Fibroblast of pulmonary artery (primary cell): ENCODE results near the gene SPIRE2.

Source experiments
- DNase-seq: peaks from one replicate; pipeline ENCODE4 v3.0.0-alpha.2; 2010; ENCODE audit warnings: low read depth
- H3K4me3 ChIP-seq: replicated peaks from 2 replicates; pipeline ENCODE4 v1.5.1; 2011; ENCODE audit warnings: low read depth, mild to moderate bottlenecking, control low read depth, low read length, moderate library complexity
- TF ChIP-seq, protein P1 (sequence below): IDR thresholded peaks from 2 replicates; pipeline ENCODE4 v1.5.1; 2011; ENCODE audit warnings: mild to moderate bottlenecking, control low read depth, low read length, inconsistent platforms; ENCODE audit errors: missing control alignments

The SPIRE2 gene

DNA sequence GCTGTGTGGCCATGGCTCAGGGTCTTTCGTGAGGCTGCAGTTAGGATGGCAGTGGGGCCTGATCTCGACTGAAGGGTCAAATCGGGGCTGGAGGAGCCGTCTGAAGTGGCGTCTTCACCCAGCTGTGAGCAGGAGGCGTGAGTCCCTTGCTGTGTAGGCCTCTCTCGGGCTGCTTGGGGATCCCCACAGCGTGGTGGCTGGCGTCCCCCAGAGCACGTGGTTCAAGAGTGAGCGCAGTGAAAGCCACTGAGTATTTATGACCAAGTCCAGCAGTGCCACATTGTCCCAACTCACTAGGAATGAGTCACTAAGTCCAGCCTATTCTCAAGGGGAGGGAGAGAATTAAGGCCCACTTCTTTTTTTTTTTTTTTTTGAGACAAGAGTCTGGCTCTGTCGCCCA is 33.4 kb downstream of the SPIRE2 start:
- DNase-seq: no peak
- no peak overlapping the region for H3K4me3 ChIP-seq
- TF ChIP-seq, protein P1, sequence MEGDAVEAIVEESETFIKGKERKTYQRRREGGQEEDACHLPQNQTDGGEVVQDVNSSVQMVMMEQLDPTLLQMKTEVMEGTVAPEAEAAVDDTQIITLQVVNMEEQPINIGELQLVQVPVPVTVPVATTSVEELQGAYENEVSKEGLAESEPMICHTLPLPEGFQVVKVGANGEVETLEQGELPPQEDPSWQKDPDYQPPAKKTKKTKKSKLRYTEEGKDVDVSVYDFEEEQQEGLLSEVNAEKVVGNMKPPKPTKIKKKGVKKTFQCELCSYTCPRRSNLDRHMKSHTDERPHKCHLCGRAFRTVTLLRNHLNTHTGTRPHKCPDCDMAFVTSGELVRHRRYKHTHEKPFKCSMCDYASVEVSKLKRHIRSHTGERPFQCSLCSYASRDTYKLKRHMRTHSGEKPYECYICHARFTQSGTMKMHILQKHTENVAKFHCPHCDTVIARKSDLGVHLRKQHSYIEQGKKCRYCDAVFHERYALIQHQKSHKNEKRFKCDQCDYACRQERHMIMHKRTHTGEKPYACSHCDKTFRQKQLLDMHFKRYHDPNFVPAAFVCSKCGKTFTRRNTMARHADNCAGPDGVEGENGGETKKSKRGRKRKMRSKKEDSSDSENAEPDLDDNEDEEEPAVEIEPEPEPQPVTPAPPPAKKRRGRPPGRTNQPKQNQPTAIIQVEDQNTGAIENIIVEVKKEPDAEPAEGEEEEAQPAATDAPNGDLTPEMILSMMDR: no peak

DNA sequence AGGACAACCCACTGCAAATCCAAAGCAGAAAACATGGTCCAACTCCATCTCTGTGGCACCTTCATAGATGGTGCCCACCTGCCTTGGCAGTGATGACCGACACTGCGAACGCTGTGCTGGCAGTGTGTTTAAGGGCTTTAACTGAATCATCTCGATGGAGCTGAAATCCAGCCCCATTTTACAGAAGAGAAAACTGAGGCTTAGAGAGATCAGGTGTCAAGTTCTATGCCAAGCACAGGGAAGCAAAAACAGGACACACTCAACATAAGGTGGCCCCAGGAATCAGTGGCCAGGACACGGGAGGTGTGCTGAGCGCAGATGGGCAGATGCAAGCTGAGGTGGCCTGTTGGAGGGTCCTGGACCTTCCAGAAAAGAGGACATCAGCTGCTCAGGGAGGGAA is 34.5 kb downstream of the SPIRE2 start:
- no peak for DNase-seq
- no peak overlapping the region for H3K4me3 ChIP-seq
- TF ChIP-seq, protein P1: no peak

DNA sequence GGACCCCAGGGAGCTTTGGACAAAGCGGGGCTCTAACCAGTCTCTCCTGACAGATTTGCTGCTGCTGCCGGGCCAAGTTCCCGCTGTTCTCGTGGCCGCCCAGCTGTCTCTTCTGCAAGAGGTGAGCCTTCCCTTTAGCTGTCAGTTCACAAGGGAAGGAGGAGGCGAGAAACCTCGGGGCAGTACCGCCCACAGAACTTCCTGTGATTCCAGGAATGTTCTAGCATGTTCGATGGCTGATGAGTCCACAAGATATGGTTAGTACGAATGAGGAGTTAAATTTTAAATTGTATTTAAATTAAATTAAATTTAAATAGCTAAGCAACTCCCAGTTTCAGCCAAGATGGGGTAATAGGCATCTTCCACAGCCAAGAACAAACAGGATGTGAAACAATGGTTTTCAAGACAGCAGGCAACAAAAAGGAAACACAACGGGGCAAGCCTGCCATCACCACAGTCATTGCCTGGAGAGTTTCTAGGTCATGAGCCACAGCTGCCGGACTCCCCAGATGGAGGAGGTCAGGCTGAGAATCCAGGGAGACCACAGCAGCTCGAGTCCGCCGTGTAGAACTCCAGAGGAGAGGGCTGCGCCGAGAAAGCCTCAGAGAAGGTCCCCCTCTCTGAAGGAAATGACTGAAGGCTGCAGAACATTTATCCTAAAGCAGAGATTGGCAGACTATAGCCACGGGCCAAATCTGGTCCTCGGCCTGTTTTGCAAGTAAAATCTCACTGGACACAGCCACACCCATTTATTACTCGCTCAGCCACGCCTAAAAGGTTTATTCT is 35.7 kb downstream of the SPIRE2 start:
- TF ChIP-seq, protein P1: no peak
- DNase-seq: peak; percentile 84
- H3K4me3 ChIP-seq: no peak overlapping the region

DNA sequence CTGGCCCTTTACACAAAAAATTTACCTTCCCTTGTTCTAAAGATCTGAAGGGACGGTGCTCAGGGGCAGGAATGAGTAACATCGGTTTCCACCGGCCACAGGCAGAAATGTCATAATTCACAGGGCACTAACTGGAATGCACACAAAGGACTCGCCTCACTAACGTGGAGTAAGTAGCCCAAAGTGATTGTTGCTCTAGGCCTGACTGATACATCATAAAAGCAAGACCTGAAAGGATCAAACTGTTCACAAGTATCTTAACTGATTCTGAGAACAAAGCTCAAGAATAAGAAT is 36.2 kb downstream of the SPIRE2 start:
- H3K4me3 ChIP-seq: no peak overlapping the region
- DNase-seq: peak; percentile 20
- TF ChIP-seq, protein P1: no peak

DNA sequence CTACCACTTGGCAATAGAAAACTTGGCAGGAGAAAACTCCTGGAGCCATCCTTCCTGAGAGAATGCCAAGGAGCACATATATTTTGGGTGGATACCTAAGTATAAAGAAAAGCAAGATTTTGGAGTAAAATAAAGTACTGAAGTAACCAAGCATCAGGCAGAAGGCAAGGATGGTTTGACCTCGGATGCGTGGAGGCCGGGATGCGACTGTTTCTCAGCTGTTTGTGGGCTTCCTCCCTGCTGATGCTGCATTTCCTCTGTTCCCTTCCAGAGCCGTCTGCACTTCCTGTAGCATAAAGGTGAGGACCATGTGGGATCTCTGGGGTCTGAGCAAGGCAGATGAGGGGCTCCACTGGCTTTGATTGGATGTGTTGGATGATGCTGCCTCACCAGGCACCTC is 39.6 kb downstream of the SPIRE2 start:
- no peak overlapping the region for H3K4me3 ChIP-seq
- DNase-seq: no peak

DNA sequence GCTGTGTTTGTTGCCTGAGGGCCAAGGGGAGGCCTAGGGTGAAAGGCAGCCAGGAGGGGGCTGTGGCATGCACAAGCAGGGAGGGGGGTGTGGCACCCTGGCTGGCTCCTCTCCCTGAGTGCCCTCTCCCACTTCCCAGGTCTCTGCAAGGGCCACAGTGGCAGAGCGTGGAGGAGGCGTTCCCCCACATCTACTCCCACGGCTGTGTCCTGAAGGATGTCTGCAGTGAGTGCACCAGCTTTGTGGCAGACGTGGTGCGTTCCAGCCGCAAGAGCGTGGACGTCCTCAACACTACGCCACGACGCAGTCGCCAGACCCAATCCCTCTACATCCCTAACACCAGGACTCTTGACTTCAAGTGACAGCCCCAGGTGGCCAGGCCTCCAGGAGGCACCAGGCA is 41.6 kb downstream of the SPIRE2 start:
- H3K4me3 ChIP-seq: no peak overlapping the region
- DNase-seq: no peak
- TF ChIP-seq, protein P1: no peak

More for the DNA sequence above, 39.6 kb downstream of the SPIRE2 start:
- TF ChIP-seq, protein P1: no peak

DNA sequence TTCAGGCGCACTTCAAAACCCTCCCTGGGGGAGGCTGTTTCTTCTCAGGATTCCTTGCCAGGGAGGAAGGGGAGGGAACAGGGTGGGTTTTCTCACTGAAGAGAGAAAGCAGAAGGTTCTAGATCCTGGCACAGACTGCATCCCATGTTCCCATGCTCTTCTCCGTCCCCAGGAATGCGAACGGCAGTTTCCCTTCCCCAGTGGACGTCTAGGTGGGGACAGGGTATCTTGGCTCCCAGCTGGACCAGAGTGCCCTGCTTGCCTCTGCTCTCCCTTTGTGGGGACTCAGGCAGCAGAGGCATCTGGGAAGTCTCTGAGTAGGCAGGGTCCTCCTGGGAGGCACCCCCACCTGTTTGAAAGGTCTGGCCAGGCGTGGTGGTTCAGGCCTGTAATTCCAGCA is 42.2 kb downstream of the SPIRE2 start:
- TF ChIP-seq, protein P1: no peak
- H3K4me3 ChIP-seq: no peak overlapping the region
- DNase-seq: no peak
